ENCODE measurements around the gene PTPRZ1.

PTPRZ1 gene

GRCh38 chr7:122054393-122054792 is 181.4 kb downstream of the PTPRZ1 start:
- H2AFZ ChIP-seq (ENCODE audit: low read depth, low read length) = no peak overlapping the region
- H3K9me3 ChIP-seq (ENCODE audit: low read length) = no peaks in the 10 kb centered on the region
- H3K27me3 ChIP-seq (ENCODE audit: insufficient read depth, low read length) = no peaks in the 10 kb centered on the region
- no peak overlapping the region for H3K4me3 ChIP-seq (ENCODE audit: low read length)
- H3K36me3 ChIP-seq (ENCODE audit: insufficient read depth, low read length) = peaks cover 91% of the 10 kb centered on the region
- H3K4me1 ChIP-seq (ENCODE audit: insufficient read depth, low read length) = peaks cover 6% of the 10 kb centered on the region

DNA sequence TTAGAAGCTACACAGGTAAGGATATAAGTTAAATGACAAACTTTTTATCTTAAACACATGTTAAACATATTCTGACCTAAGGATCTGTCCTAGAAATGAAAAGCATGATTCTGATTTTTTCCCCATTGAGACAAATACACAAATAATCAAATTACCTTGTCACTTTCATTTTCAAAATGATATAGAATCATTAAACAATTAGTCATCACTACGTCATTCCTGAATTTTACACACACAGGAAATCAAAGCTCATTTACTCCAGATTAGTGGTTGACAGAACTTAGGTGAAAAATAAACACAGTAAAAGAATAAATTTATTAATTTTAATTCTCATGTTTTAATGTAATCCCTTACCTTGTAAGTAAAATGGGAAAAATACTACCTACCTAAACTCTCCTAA is 182.1 kb downstream of the PTPRZ1 start:
- Histone ChIP-seq H3K4me3 (ENCODE audit: low read length) (no peak overlapping the region), H3K27me3 (ENCODE audit: insufficient read depth, low read length) (no peaks in the 10 kb centered on the region), H3K9me3 (ENCODE audit: low read length) (no peaks in the 10 kb centered on the region), H3K4me1 (ENCODE audit: insufficient read depth, low read length) (peaks cover 9% of the 10 kb centered on the region), H2AFZ (ENCODE audit: low read depth, low read length) (no peak overlapping the region), H3K36me3 (ENCODE audit: insufficient read depth, low read length) (peaks cover 91% of the 10 kb centered on the region)

DNA sequence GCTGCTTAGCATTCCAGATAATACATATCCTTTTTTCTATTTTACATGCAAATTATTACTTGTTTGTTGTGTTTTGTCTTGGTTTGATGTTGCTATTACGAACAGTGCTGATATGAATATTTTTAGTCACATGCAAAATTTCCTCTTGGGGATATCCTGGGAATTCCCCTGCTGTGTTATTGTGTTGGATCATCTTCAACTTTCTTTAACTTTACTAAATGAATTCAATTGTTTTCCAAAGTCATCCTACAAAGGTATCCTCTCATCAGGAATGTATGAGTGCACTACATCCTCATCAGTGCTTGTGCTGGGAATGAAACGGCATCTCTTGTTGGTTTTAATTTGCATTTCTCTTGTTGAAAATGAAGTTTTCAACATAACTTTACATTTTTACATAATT is 184.0 kb downstream of the PTPRZ1 start:
- peaks cover 88% of the 10 kb centered on the region for H3K36me3 ChIP-seq (ENCODE audit: insufficient read depth, low read length)
- peaks cover 9% of the 10 kb centered on the region for H3K4me1 ChIP-seq (ENCODE audit: insufficient read depth, low read length)
- H3K4me3 ChIP-seq (ENCODE audit: low read length) = no peak overlapping the region
- H3K27me3 ChIP-seq (ENCODE audit: insufficient read depth, low read length) = no peaks in the 10 kb centered on the region
- no peak overlapping the region for H2AFZ ChIP-seq (ENCODE audit: low read depth, low read length)
- no peaks in the 10 kb centered on the region for H3K9me3 ChIP-seq (ENCODE audit: low read length)

DNA sequence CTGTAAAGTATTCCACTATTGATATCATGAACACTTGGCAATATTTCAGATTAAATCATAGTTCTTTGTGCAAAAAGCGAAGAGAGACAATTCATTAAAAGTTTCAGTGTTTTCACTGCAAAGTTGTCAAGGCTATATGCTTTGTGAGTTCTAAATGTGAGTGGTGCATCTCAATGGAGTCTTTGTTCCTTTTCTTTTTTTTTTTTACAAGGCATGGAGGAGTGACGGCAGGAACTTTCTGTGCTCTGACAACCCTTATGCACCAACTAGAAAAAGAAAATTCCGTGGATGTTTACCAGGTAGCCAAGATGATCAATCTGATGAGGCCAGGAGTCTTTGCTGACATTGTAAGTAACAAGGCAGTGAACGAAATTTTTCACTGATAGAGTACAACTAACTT is 186.6 kb downstream of the PTPRZ1 start:
- Histone ChIP-seq H3K4me3 (ENCODE audit: low read length) (no peak overlapping the region), H3K27me3 (ENCODE audit: insufficient read depth, low read length) (no peaks in the 10 kb centered on the region), H2AFZ (ENCODE audit: low read depth, low read length) (no peak overlapping the region), H3K4me1 (ENCODE audit: insufficient read depth, low read length) (peaks cover 9% of the 10 kb centered on the region), H3K9me3 (ENCODE audit: low read length) (no peaks in the 10 kb centered on the region), H3K36me3 (ENCODE audit: insufficient read depth, low read length) (peaks cover 85% of the 10 kb centered on the region)

- Histone ChIP-seq H3K36me3 (ENCODE audit: insufficient read depth, low read length) (peaks cover 60% of the 10 kb centered on the region), H2AFZ (ENCODE audit: low read depth, low read length) (no peak overlapping the region), H3K9me3 (ENCODE audit: low read length) (no peaks in the 10 kb centered on the region), H3K4me3 (ENCODE audit: low read length) (no peak overlapping the region), H3K27me3 (ENCODE audit: insufficient read depth, low read length) (no peaks in the 10 kb centered on the region), H3K4me1 (ENCODE audit: insufficient read depth, low read length) (peaks cover 9% of the 10 kb centered on the region)
Measured at GRCh38 chr7:122063146-122063545, 190.2 kb downstream of the PTPRZ1 start.

GRCh38 chr7:122064971-122065370 is 192.0 kb downstream of the PTPRZ1 start:
- Histone ChIP-seq H3K36me3 (ENCODE audit: insufficient read depth, low read length) (peaks cover 43% of the 10 kb centered on the region), H3K4me3 (ENCODE audit: low read length) (no peak overlapping the region), H3K9me3 (ENCODE audit: low read length) (no peaks in the 10 kb centered on the region), H3K4me1 (ENCODE audit: insufficient read depth, low read length) (no peaks in the 10 kb centered on the region), H3K27me3 (ENCODE audit: insufficient read depth, low read length) (no peaks in the 10 kb centered on the region), H2AFZ (ENCODE audit: low read depth, low read length) (no peak overlapping the region)

GRCh38 chr7:122067077-122067476 is 194.1 kb downstream of the PTPRZ1 start:
- Histone ChIP-seq H2AFZ (ENCODE audit: low read depth, low read length) (no peak overlapping the region), H3K27me3 (ENCODE audit: insufficient read depth, low read length) (no peaks in the 10 kb centered on the region), H3K36me3 (ENCODE audit: insufficient read depth, low read length) (peaks cover 27% of the 10 kb centered on the region), H3K4me3 (ENCODE audit: low read length) (no peak overlapping the region), H3K9me3 (ENCODE audit: low read length) (no peaks in the 10 kb centered on the region), H3K4me1 (ENCODE audit: insufficient read depth, low read length) (peaks cover 7% of the 10 kb centered on the region)

GRCh38 chr7:122068046-122068445 is 195.1 kb downstream of the PTPRZ1 start:
- Histone ChIP-seq H3K9me3 (ENCODE audit: low read length) (no peaks in the 10 kb centered on the region), H3K4me3 (ENCODE audit: low read length) (no peak overlapping the region), H2AFZ (ENCODE audit: low read depth, low read length) (no peak overlapping the region), H3K36me3 (ENCODE audit: insufficient read depth, low read length) (peaks cover 18% of the 10 kb centered on the region), H3K4me1 (ENCODE audit: insufficient read depth, low read length) (peaks cover 7% of the 10 kb centered on the region), H3K27me3 (ENCODE audit: insufficient read depth, low read length) (no peaks in the 10 kb centered on the region)

DNA sequence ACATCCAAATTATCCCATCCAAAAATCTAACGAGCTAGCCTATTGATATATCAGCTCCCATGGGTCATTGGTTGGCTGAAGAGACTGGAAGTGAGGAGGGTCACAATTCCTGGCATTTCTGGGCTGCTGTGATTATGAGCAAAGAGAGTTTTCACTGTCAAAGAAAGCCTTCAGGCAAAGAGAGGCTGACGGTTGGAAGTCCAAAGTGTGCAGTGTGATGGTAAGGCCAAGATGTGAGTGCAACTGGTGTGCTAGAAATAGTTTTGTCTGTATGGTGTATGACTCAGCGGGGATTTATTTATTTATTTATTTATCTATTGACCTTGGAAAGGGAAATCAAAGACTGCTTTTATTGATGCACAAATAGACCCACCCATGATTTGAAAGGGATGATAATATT is 196.0 kb downstream of the PTPRZ1 start:
- H3K36me3 ChIP-seq (ENCODE audit: insufficient read depth, low read length) = peaks cover 10% of the 10 kb centered on the region
- peaks cover 7% of the 10 kb centered on the region for H3K4me1 ChIP-seq (ENCODE audit: insufficient read depth, low read length)
- no peaks in the 10 kb centered on the region for H3K9me3 ChIP-seq (ENCODE audit: low read length)
- no peak overlapping the region for H3K4me3 ChIP-seq (ENCODE audit: low read length)
- no peaks in the 10 kb centered on the region for H3K27me3 ChIP-seq (ENCODE audit: insufficient read depth, low read length)
- no peak overlapping the region for H2AFZ ChIP-seq (ENCODE audit: low read depth, low read length)

DNA sequence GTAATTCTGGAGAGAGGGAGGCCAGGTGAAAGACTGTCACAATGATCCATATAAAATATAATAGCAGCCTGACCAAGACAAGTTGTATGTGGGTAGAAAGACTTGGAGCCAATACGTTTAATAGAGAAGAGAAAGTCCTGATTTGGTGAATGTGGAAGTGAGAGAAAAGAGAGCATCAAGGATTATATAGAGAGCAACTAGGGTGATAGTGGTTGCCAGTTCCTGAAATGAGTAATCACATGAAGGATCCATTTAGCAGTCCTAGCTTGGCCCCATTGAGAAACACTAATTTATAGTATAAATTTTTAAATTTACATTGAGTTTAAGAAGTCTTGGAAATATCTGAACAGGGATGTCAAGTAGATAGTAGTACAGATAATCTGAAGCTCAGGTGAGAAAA is 197.1 kb downstream of the PTPRZ1 start:
- Histone ChIP-seq H3K36me3 (ENCODE audit: insufficient read depth, low read length) (peaks cover 13% of the 10 kb centered on the region), H2AFZ (ENCODE audit: low read depth, low read length) (no peak overlapping the region), H3K27me3 (ENCODE audit: insufficient read depth, low read length) (no peaks in the 10 kb centered on the region), H3K9me3 (ENCODE audit: low read length) (peaks cover 3% of the 10 kb centered on the region), H3K4me1 (ENCODE audit: insufficient read depth, low read length) (peaks cover 7% of the 10 kb centered on the region), H3K4me3 (ENCODE audit: low read length) (no peak overlapping the region)

- Histone ChIP-seq H3K36me3 (ENCODE audit: insufficient read depth, low read length) (peaks cover 15% of the 10 kb centered on the region), H3K9me3 (ENCODE audit: low read length) (peaks cover 3% of the 10 kb centered on the region), H3K4me1 (ENCODE audit: insufficient read depth, low read length) (peaks cover 7% of the 10 kb centered on the region), H3K27me3 (ENCODE audit: insufficient read depth, low read length) (no peaks in the 10 kb centered on the region), H2AFZ (ENCODE audit: low read depth, low read length) (no peak overlapping the region), H3K4me3 (ENCODE audit: low read length) (no peak overlapping the region)
Measured at GRCh38 chr7:122070834-122071233, 197.9 kb downstream of the PTPRZ1 start.

GRCh38 chr7:122072272-122072671 is 199.3 kb downstream of the PTPRZ1 start:
- H2AFZ ChIP-seq (ENCODE audit: low read depth, low read length) = no peak overlapping the region
- H3K4me3 ChIP-seq (ENCODE audit: low read length) = no peak overlapping the region
- H3K36me3 ChIP-seq (ENCODE audit: insufficient read depth, low read length) = peaks cover 24% of the 10 kb centered on the region
- H3K4me1 ChIP-seq (ENCODE audit: insufficient read depth, low read length) = peaks cover 13% of the 10 kb centered on the region
- peaks cover 5% of the 10 kb centered on the region for H3K9me3 ChIP-seq (ENCODE audit: low read length)
- no peaks in the 10 kb centered on the region for H3K27me3 ChIP-seq (ENCODE audit: insufficient read depth, low read length)

GRCh38 chr7:122072924-122073599 is 200.1 kb downstream of the PTPRZ1 start:
- Histone ChIP-seq H2AFZ (ENCODE audit: low read depth, low read length) (no peak overlapping the region), H3K4me3 (ENCODE audit: low read length) (no peak overlapping the region), H3K36me3 (ENCODE audit: insufficient read depth, low read length) (peaks cover 32% of the 10 kb centered on the region)

GRCh38 chr7:122073635-122074034 is 200.7 kb downstream of the PTPRZ1 start:
- H3K9me3 ChIP-seq (ENCODE audit: low read length) = peaks cover 5% of the 10 kb centered on the region
- peaks cover 36% of the 10 kb centered on the region for H3K36me3 ChIP-seq (ENCODE audit: insufficient read depth, low read length)
- no peak overlapping the region for H2AFZ ChIP-seq (ENCODE audit: low read depth, low read length)
- no peak overlapping the region for H3K4me3 ChIP-seq (ENCODE audit: low read length)
- peaks cover 13% of the 10 kb centered on the region for H3K4me1 ChIP-seq (ENCODE audit: insufficient read depth, low read length)
- no peaks in the 10 kb centered on the region for H3K27me3 ChIP-seq (ENCODE audit: insufficient read depth, low read length)

More at GRCh38 chr7:122072924-122073599, 200.1 kb downstream of the PTPRZ1 start:
- Histone ChIP-seq H3K27me3 (ENCODE audit: insufficient read depth, low read length) (no peaks in the 10 kb centered on the region), H3K9me3 (ENCODE audit: low read length) (peaks cover 5% of the 10 kb centered on the region), H3K4me1 (ENCODE audit: insufficient read depth, low read length) (peaks cover 13% of the 10 kb centered on the region)

Data from neuron (in vitro differentiated cells).